Neuronal stem cell (in vitro differentiated cells): ENCODE results near the gene C5orf58.

Source experiments
- DNase-seq: peaks from one replicate; pipeline ENCODE4 v3.0.0-alpha.2; 2013; ENCODE audit warnings: low spot score
- H2AFZ ChIP-seq: one replicate; pipeline ENCODE4 v1.6.1; 2013; ENCODE audit warnings: mild to moderate bottlenecking, low read length, inconsistent platforms
- H2AK5ac ChIP-seq: 2 replicates; pipeline ENCODE4 v1.6.1; 2013; ENCODE audit warnings: low read depth, mild to moderate bottlenecking, inconsistent platforms, low read length, moderate library complexity, mixed read lengths
- H2BK120ac ChIP-seq: 2 replicates; pipeline ENCODE4 v1.6.1; 2013; ENCODE audit warnings: low read depth, mild to moderate bottlenecking, inconsistent platforms, low read length, moderate library complexity, mixed read lengths
- H2BK12ac ChIP-seq: one replicate; pipeline ENCODE4 v1.6.1; 2013; ENCODE audit warnings: low read length, inconsistent platforms
- H2BK15ac ChIP-seq: 2 replicates; pipeline ENCODE4 v1.6.1; 2013; ENCODE audit warnings: mild to moderate bottlenecking, low read length, inconsistent platforms, mixed read lengths
- H2BK5ac ChIP-seq: one replicate; pipeline ENCODE4 v1.6.1; 2013; ENCODE audit warnings: inconsistent platforms, mild to moderate bottlenecking, low read length, moderate library complexity
- H3K14ac ChIP-seq: one replicate; pipeline ENCODE4 v1.6.1; 2013; ENCODE audit warnings: low read length, inconsistent platforms
- H3K18ac ChIP-seq: 2 replicates; pipeline ENCODE4 v1.6.1; 2013; ENCODE audit warnings: low read length, inconsistent platforms
- H3K23ac ChIP-seq: 2 replicates; pipeline ENCODE4 v1.6.1; 2013; ENCODE audit warnings: low read depth, mild to moderate bottlenecking, mixed read lengths, low read length, inconsistent platforms; ENCODE audit not compliant: poor library complexity
- H3K27ac ChIP-seq: replicated peaks from 3 replicates; pipeline ENCODE4 v1.5.1; 2013; ENCODE audit warnings: low read length, inconsistent platforms
- H3K27me3 ChIP-seq, 3 experiments: 2 replicates each; pipeline ENCODE4 v1.6.1; 2013; ENCODE audit warnings: low read length in 3 of 3, mild to moderate bottlenecking in 2 of 3, inconsistent platforms in 1 of 3, low read depth in 1 of 3, mixed read lengths in 1 of 3, moderate library complexity in 1 of 3; ENCODE audit not compliant: control insufficient read depth in 3 of 3, insufficient read depth in 3 of 3
- H3K36me3 ChIP-seq, 2 donors: replicated peaks in 1 of 2; 2 replicates each; pipeline ENCODE4 v1.6.1; 2013; ENCODE audit warnings: low read length in 2 of 2; ENCODE audit not compliant: control insufficient read depth in 2 of 2, insufficient read depth in 2 of 2
- H3K4ac ChIP-seq: 2 replicates; pipeline ENCODE4 v1.6.1; 2013; ENCODE audit warnings: inconsistent platforms, mild to moderate bottlenecking, low read length, moderate library complexity
- H3K4me1 ChIP-seq, 2 donors: 1 replicate in 1 of 2; 2 replicates in 1 of 2; pipeline ENCODE4 v1.6.1; 2013; ENCODE audit warnings: low read length in 2 of 2, low read depth in 1 of 2; ENCODE audit not compliant: control insufficient read depth in 2 of 2, insufficient read depth in 1 of 2
- H3K4me2 ChIP-seq: one replicate; pipeline ENCODE4 v1.6.1; 2013; ENCODE audit warnings: mild to moderate bottlenecking, low read length, inconsistent platforms; ENCODE audit not compliant: insufficient read depth, poor library complexity, severe bottlenecking
- H3K4me3 ChIP-seq, 2 donors: 2 replicates each; pipeline ENCODE4 v1.5.1; 2013; ENCODE audit warnings: low read length in 2 of 2, mild to moderate bottlenecking in 2 of 2, inconsistent platforms in 1 of 2, moderate library complexity in 1 of 2
- H3K79me1 ChIP-seq: one replicate; pipeline ENCODE4 v1.6.1; 2013; ENCODE audit warnings: low read depth, mild to moderate bottlenecking, inconsistent platforms, low read length, moderate library complexity
- H3K9ac ChIP-seq: one replicate; pipeline ENCODE4 v1.6.1; 2013; ENCODE audit warnings: mild to moderate bottlenecking, low read depth, low read length, inconsistent platforms; ENCODE audit not compliant: poor library complexity
- H3K9me3 ChIP-seq, 2 donors: replicated peaks in 1 of 2; 2 replicates each; pipeline versions ENCODE3 to v1.6.1; 2013; ENCODE audit warnings: low read length in 2 of 2, mild to moderate bottlenecking in 2 of 2, inconsistent platforms in 1 of 2, low read depth in 1 of 2, mixed read lengths in 1 of 2, moderate library complexity in 1 of 2; ENCODE audit not compliant: control insufficient read depth in 2 of 2, insufficient read depth in 1 of 2
- H4K8ac ChIP-seq: one replicate; pipeline ENCODE4 v1.6.1; 2013; ENCODE audit warnings: low read depth, mild to moderate bottlenecking, inconsistent platforms, low read length, moderate library complexity
- H4K91ac ChIP-seq: one replicate; pipeline ENCODE4 v1.6.1; 2013; ENCODE audit warnings: low read length, low read depth, mild to moderate bottlenecking, inconsistent platforms; ENCODE audit not compliant: poor library complexity
- WGBS, 2 donors: extraction: QIAGEN DNeasy Blood & Tissue Kit; methylation state at CpG; one replicate each; pipeline ENCODE4 v1.1.7; 2013; ENCODE audit warnings: missing lambda C conversion rate in 2 of 2, mixed read lengths in 1 of 2; ENCODE audit not compliant: insufficient read length in 2 of 2, insufficient replicate concordance in 1 of 2; ENCODE audit errors: extremely low coverage in 2 of 2; 5-methylcytosine and 5-hydroxymethylcytosine counted together

C5orf58 gene

DNA sequence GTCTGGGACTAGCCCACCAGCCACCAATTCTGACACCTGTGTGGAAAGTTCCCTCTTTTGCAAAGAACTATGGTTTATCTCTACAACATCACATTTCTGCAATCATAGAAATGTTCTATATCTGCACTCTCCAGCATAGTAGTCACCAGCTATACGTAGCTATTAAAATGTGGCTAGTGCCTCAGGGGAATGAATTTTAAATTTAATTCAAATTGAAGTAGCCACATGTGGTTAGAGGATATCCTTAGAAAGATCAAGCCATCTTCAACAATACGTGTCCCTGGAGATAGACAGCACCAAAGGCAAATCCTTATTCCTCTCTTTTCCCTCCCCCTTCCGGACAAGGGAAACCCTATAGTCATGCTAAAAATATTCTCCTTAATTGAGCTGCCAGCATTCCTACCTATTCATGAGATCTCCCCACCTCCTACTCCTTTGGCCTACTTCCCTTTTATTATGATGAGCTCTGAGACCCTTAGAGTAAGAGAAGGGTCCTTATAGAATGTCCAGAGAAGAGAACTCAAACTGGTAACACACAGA is 53.7 kb downstream of the C5orf58 start:
- H3K4ac ChIP-seq = no peak overlapping the region
- H3K36me3 ChIP-seq = no peaks in the 10 kb centered on the region
- no peak overlapping the region for H3K27ac ChIP-seq
- WGBS, 2 donors = no CpG with 5 or more reads among the region's 3 CpGs
- H3K4me2 ChIP-seq = no peak overlapping the region
- H4K91ac ChIP-seq = no peak overlapping the region
- no peak overlapping the region for H4K8ac ChIP-seq
- no peak for DNase-seq
- no peak overlapping the region for H3K4me3 ChIP-seq
- no peak overlapping the region for H2BK12ac ChIP-seq
- no peaks in the 10 kb centered on the region for H3K4me1 ChIP-seq
- no peak overlapping the region for H2AFZ ChIP-seq
- no peak overlapping the region for H2BK15ac ChIP-seq
- no peak overlapping the region for H2BK5ac ChIP-seq
- H3K9ac ChIP-seq = no peak overlapping the region
- H3K79me1 ChIP-seq = no peaks in the 10 kb centered on the region
- H2BK120ac ChIP-seq = no peak overlapping the region
- H3K18ac ChIP-seq = no peak overlapping the region
- H3K14ac ChIP-seq = no peak overlapping the region
- no peak overlapping the region for H3K23ac ChIP-seq
- no peak overlapping the region for H2AK5ac ChIP-seq
- H3K27me3 ChIP-seq = no peaks in the 10 kb centered on the region
- H3K9me3 ChIP-seq = peaks cover 0 to 14% of the 10 kb centered on the region in 2 donors

DNA sequence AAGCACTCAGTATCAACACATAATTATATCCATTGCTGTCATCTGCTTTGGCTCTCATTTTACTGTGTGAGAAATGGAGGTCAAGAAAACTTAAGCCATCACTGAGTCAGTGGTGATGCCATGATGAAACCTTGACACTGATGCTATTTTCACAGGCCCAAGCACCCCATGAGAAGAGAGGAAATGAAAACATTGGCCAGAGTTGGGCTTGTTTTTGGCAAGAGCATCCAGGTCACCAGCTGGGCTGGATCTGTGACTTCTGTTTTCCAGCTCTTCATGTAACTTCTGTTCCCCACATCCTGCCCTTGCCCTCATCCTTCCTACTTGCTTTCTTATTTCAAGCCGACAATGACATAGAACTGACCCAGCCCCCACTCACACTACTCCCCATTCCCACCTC is 54.7 kb downstream of the C5orf58 start:
- Histone ChIP-seq H4K8ac (no peak overlapping the region), H3K27ac (no peak overlapping the region), H3K4me3 (no peak overlapping the region), H3K4me2 (no peak overlapping the region), H2AK5ac (peak overlapping the region; percentile 23), H3K4ac (no peak overlapping the region), H3K79me1 (no peaks in the 10 kb centered on the region), H2BK120ac (no peak overlapping the region), H3K4me1 (no peaks in the 10 kb centered on the region), H2BK5ac (no peak overlapping the region), H3K18ac (no peak overlapping the region), H3K9me3 (peaks cover 0 to 14% of the 10 kb centered on the region in 2 donors), H2BK12ac (no peak overlapping the region), H2BK15ac (no peak overlapping the region), H3K9ac (no peak overlapping the region), H3K36me3 (no peaks in the 10 kb centered on the region), H3K14ac (no peak overlapping the region), H3K27me3 (no peaks in the 10 kb centered on the region), H3K23ac (no peak overlapping the region), H4K91ac (no peak overlapping the region), H2AFZ (no peak overlapping the region)
- no peak for DNase-seq
- no CpG with 5 or more reads among the region's 1 CpG for WGBS, 2 donors

DNA sequence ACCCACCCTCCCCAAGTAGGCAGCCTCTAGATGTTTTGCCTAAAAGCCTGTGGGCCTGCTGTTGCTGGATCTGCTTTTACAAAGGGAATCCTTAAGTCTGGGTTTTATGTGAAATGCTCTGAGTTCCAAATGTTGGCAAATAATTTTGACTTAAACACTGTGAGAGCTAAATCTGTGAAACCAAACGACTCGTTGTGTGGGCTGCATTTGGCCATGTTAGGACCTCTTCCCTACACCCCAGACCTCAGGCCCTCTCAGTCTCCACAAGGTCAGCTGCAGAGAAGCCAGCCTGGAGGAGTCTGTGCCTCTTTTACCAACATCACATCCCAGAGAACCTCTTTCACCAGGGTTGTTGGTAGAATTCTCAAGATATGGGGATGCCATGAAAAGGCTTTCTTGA is 55.4 kb downstream of the C5orf58 start:
- Histone ChIP-seq H3K23ac (no peak overlapping the region), H3K9ac (no peak overlapping the region)
- no CpG with 5 or more reads among the region's 2 CpGs for WGBS, 2 donors

DNA sequence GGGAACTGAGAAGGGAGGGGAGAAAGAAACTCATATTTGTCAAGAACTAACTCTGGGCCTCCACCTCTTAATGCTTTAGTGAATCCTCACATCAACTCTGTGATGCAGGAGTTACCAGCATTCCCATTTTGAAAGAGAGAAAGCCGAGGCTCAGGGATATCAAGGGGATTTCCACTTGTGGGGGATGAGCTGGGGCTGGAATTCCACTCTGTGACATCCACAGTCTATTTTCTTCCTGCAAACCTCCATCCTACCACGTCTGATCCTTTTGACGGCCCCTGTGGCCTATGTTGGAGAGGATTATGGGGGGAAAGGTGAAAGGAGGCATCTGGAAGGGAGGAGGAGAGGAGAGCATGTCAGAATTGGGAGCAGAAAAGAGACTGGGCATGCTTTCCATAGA is 55.8 kb downstream of the C5orf58 start:
- Histone ChIP-seq H3K18ac (no peak overlapping the region), H3K4me3 (no peak overlapping the region), H3K23ac (no peak overlapping the region), H3K79me1 (no peaks in the 10 kb centered on the region), H2BK5ac (no peak overlapping the region), H3K27me3 (no peaks in the 10 kb centered on the region), H3K4me2 (no peak overlapping the region), H2BK12ac (no peak overlapping the region), H4K8ac (no peak overlapping the region), H2AFZ (no peak overlapping the region), H3K36me3 (no peaks in the 10 kb centered on the region), H3K9ac (no peak overlapping the region), H3K9me3 (peaks cover 0 to 11% of the 10 kb centered on the region in 2 donors), H3K4me1 (peaks cover 0 to 4% of the 10 kb centered on the region in 2 donors), H4K91ac (no peak overlapping the region), H2BK120ac (no peak overlapping the region), H3K27ac (no peak overlapping the region), H2AK5ac (no peak overlapping the region), H2BK15ac (no peak overlapping the region), H3K14ac (no peak overlapping the region), H3K4ac (no peak overlapping the region)
- DNase-seq = no peak
- no CpG with 5 or more reads among the region's 3 CpGs for WGBS, 2 donors

More for the DNA sequence above, 55.4 kb downstream of the C5orf58 start:
- H3K79me1 ChIP-seq = no peaks in the 10 kb centered on the region
- no peak overlapping the region for H2BK5ac ChIP-seq
- H3K4ac ChIP-seq = no peak overlapping the region
- H2BK15ac ChIP-seq = no peak overlapping the region
- no peak overlapping the region for H3K18ac ChIP-seq
- H4K8ac ChIP-seq = no peak overlapping the region
- no peaks in the 10 kb centered on the region for H3K36me3 ChIP-seq
- no peak overlapping the region for H3K4me3 ChIP-seq
- H3K4me2 ChIP-seq = no peak overlapping the region
- H3K9me3 ChIP-seq = peaks cover 0 to 14% of the 10 kb centered on the region in 2 donors
- H4K91ac ChIP-seq = no peak overlapping the region
- peaks cover 0 to under 1% of the 10 kb centered on the region in 2 donors for H3K4me1 ChIP-seq
- no peaks in the 10 kb centered on the region for H3K27me3 ChIP-seq
- H3K27ac ChIP-seq = no peak overlapping the region
- no peak overlapping the region for H3K14ac ChIP-seq
- H2AFZ ChIP-seq = no peak overlapping the region
- H2BK12ac ChIP-seq = no peak overlapping the region
- DNase-seq = no peak
- no peak overlapping the region for H2BK120ac ChIP-seq
- H2AK5ac ChIP-seq = no peak overlapping the region
